WTC11 (cell line): ENCODE data around the gene RD3L. TPM values are rescaled to one million over a fixed set of nuclear protein-coding genes. Genes with fewer than 3 reads are reported as not detected.

Experiments used
- ATAC-seq: fragments of 200-7000 bp; cut with Tn5 transposase; 2 replicates; pipeline ENCODE4 v1.10.0; 2021; ENCODE audit warnings: mild to moderate bottlenecking, moderate library complexity
- CTCF ChIA-PET: fragments of 300-600 bp; sonication (Branson Sonifier 250); formaldehyde crosslinking; loops from one replicate; lab custom pipeline; 2021; ENCODE audit warnings: antibody characterized with exemption; lab: Charles Lee
- POLR2A ChIA-PET: fragments of 350-600 bp; sonication (Branson Sonifier 250); formaldehyde crosslinking; loops from one replicate; lab custom pipeline; 2021; ENCODE audit warnings: antibody characterized with exemption; lab: Charles Lee
- DNase-seq: peaks from one replicate; pipeline ENCODE4 v3.0.0; 2021; ENCODE audit warnings: low spot score
- H3K27ac Mint-ChIP-seq: 2 replicates; pipeline ENCODE4 v1.8.0; 2021; ENCODE audit warnings: mixed read lengths
- H3K27me3 Mint-ChIP-seq: 2 replicates; pipeline ENCODE4 v1.8.0; 2021; ENCODE audit warnings: low read depth, mild to moderate bottlenecking, moderate library complexity, mixed read lengths
- H3K36me3 Mint-ChIP-seq: 2 replicates; pipeline ENCODE4 v1.8.0; 2021; ENCODE audit warnings: mixed read lengths
- H3K4me1 Mint-ChIP-seq: 2 replicates; pipeline ENCODE4 v1.8.0; 2022; ENCODE audit warnings: mixed read lengths
- H3K4me3 Mint-ChIP-seq: 2 replicates; pipeline ENCODE4 v1.8.0; 2021; ENCODE audit warnings: mild to moderate bottlenecking, moderate library complexity, mixed read lengths
- H3K9me3 Mint-ChIP-seq: 2 replicates; pipeline ENCODE4 v1.8.0; 2021; ENCODE audit warnings: mixed read lengths
- ATF3 ChIP-seq: sonication (generic); formaldehyde crosslinking; conservative IDR thresholded peaks from 2 replicates; pipeline ENCODE4 v1.8.1; 2022; ENCODE audit warnings: mild to moderate bottlenecking, missing genetic modification reagents
- CREM ChIP-seq: sonication (generic); formaldehyde crosslinking; IDR thresholded peaks from 2 replicates; pipeline ENCODE4 v1.8.1; 2022; ENCODE audit warnings: mild to moderate bottlenecking, missing genetic modification reagents, moderate library complexity
- E2F1 ChIP-seq: sonication (generic); formaldehyde crosslinking; IDR thresholded peaks from 2 replicates; pipeline ENCODE4 v1.8.0; 2022; ENCODE audit warnings: mild to moderate bottlenecking, missing genetic modification reagents
- E2F4 ChIP-seq: sonication (generic); formaldehyde crosslinking; IDR thresholded peaks from 2 replicates; pipeline ENCODE4 v1.8.1; 2022; ENCODE audit warnings: low read depth, mild to moderate bottlenecking, moderate library complexity, missing genetic modification reagents, borderline replicate concordance
- EMX1 ChIP-seq: fragments of 250-450 bp; sonication (Bioruptor Pico); IDR thresholded peaks from 2 replicates; pipeline ENCODE4 v1.8.0; 2021; ENCODE audit warnings: mild to moderate bottlenecking
- ESRRA ChIP-seq: sonication (generic); formaldehyde crosslinking; IDR thresholded peaks from 2 replicates; pipeline ENCODE4 v1.8.1; 2022; ENCODE audit warnings: mild to moderate bottlenecking, missing genetic modification reagents, borderline replicate concordance
- ETV6 ChIP-seq: sonication (generic); formaldehyde crosslinking; IDR thresholded peaks from 2 replicates; pipeline ENCODE4 v1.8.1; 2022; ENCODE audit warnings: mild to moderate bottlenecking, missing genetic modification reagents
- FOXK1 ChIP-seq: sonication (generic); formaldehyde crosslinking; IDR thresholded peaks from 2 replicates; pipeline ENCODE4 v1.8.0; 2022; ENCODE audit warnings: mild to moderate bottlenecking, moderate library complexity, missing genetic modification reagents
- FOXP1 ChIP-seq: sonication (generic); formaldehyde crosslinking; IDR thresholded peaks from 2 replicates; pipeline ENCODE4 v1.8.0; 2022; ENCODE audit warnings: missing genetic modification reagents, mild to moderate bottlenecking, moderate library complexity, borderline replicate concordance
- GTF2I ChIP-seq: fragments of 250-450 bp; sonication (Bioruptor Pico); conservative IDR thresholded peaks from 2 replicates; pipeline ENCODE4 v1.4.0; 2021; ENCODE audit warnings: mild to moderate bottlenecking
- IRF1 ChIP-seq: sonication (generic); formaldehyde crosslinking; IDR thresholded peaks from 2 replicates; pipeline ENCODE4 v1.8.0; 2023; ENCODE audit warnings: missing genetic modification reagents
- JUN ChIP-seq: sonication (generic); formaldehyde crosslinking; IDR thresholded peaks from 2 replicates; pipeline ENCODE4 v1.8.0; 2023; ENCODE audit warnings: mild to moderate bottlenecking, missing genetic modification reagents
- KAT7 ChIP-seq: sonication (generic); formaldehyde crosslinking; IDR thresholded peaks from 2 replicates; pipeline ENCODE4 v1.8.1; 2023; ENCODE audit warnings: missing genetic modification reagents, mild to moderate bottlenecking, borderline replicate concordance
- MYBL2 ChIP-seq: sonication (generic); formaldehyde crosslinking; IDR thresholded peaks from 2 replicates; pipeline ENCODE4 v1.8.1; 2023; ENCODE audit warnings: mild to moderate bottlenecking, moderate library complexity, missing genetic modification reagents
- PREB ChIP-seq: sonication (generic); formaldehyde crosslinking; IDR thresholded peaks from 2 replicates; pipeline ENCODE4 v1.8.1; 2022; ENCODE audit warnings: mild to moderate bottlenecking, missing genetic modification reagents, moderate library complexity, borderline replicate concordance
- RELA ChIP-seq: sonication (generic); formaldehyde crosslinking; IDR thresholded peaks from 2 replicates; pipeline ENCODE4 v1.8.1; 2022; ENCODE audit warnings: missing genetic modification reagents, mild to moderate bottlenecking, borderline replicate concordance
- RORB ChIP-seq: fragments of 250-450 bp; sonication (Bioruptor Pico); IDR thresholded peaks from 2 replicates; pipeline ENCODE4 v1.9.0; 2021; ENCODE audit warnings: mild to moderate bottlenecking
- SMAD3 ChIP-seq: sonication (generic); formaldehyde crosslinking; IDR thresholded peaks from 2 replicates; pipeline ENCODE4 v1.8.0; 2022; ENCODE audit warnings: missing genetic modification reagents, mild to moderate bottlenecking, borderline replicate concordance
- TEAD4 ChIP-seq: sonication (generic); formaldehyde crosslinking; IDR thresholded peaks from 2 replicates; pipeline ENCODE4 v1.8.0; 2022; ENCODE audit warnings: mild to moderate bottlenecking, missing genetic modification reagents
- TP53 ChIP-seq: sonication (generic); formaldehyde crosslinking; IDR thresholded peaks from 2 replicates; pipeline ENCODE4 v1.8.1; 2023; ENCODE audit warnings: mild to moderate bottlenecking, missing genetic modification reagents
- ZNF138 ChIP-seq: sonication (generic); formaldehyde crosslinking; conservative IDR thresholded peaks from 2 replicates; pipeline ENCODE4 v1.8.1; 2022; ENCODE audit warnings: mild to moderate bottlenecking, moderate library complexity, missing genetic modification reagents
- ZNF281 ChIP-seq: sonication (generic); formaldehyde crosslinking; IDR thresholded peaks from 2 replicates; pipeline ENCODE4 v1.8.0; 2023; ENCODE audit warnings: mild to moderate bottlenecking, missing genetic modification reagents
- ZNF416 ChIP-seq: fragments of 250-450 bp; sonication (Bioruptor Pico); IDR thresholded peaks from 2 replicates; pipeline ENCODE4 v1.9.0; 2021; ENCODE audit warnings: mild to moderate bottlenecking, inconsistent platforms
- total RNA-seq: library from RNA; stranded (reverse); gene quantifications from 3 replicates; pipeline ENCODE4 v1.2.3, GENCODE V29; 2021

Gene RD3L
- total RNA-seq, 1 experiment from 2014 or later: not detected

- ATAC-seq (no peak), DNase-seq (no peak)
- Mint-ChIP-seq H3K9me3 (no peaks in the 10 kb centered on the region), H3K4me3 (no peak overlapping the region), H3K36me3 (no peaks in the 10 kb centered on the region)
- POLR2A ChIA-PET: no interaction called here
- TF ChIP-seq SMAD3 (CRISPR knock-in tag) (no peak), RELA (CRISPR knock-in tag) (no peak), ZNF281 (CRISPR knock-in tag) (no peak), ETV6 (no peak), JUN (no peak), MYBL2 (CRISPR knock-in tag) (no peak), IRF1 (CRISPR knock-in tag) (no peak), FOXP1 (CRISPR knock-in tag) (no peak), ZNF416 (no peak), CREM (CRISPR knock-in tag) (no peak)
- TF ChIP-seq, all 79 proteins: peak for 0
- Mint-ChIP-seq H3K27me3 (no peaks in the 10 kb centered on the region; the same call in 1 of the 2 replicates), H3K4me1 (no peaks in the 10 kb centered on the region), H3K27ac (no peak overlapping the region)
- CTCF ChIA-PET: interaction anchor here (0.7 to 1.9 kb wide), 5 partner anchors 10 to 34 kb away, joined by 3 to 8 read pairs (median 3); a partner anchor contains a TSS
These were observed 10.9 kb downstream of the RD3L start for GRCh38 chr14:103931422-103931821.

- Mint-ChIP-seq H3K27me3 (no peaks in the 10 kb centered on the region; the same call in 1 of the 2 replicates), H3K4me3 (no peak overlapping the region), H3K27ac (no peak overlapping the region), H3K36me3 (no peaks in the 10 kb centered on the region), H3K4me1 (no peaks in the 10 kb centered on the region), H3K9me3 (no peaks in the 10 kb centered on the region)
- POLR2A ChIA-PET: interaction anchor here (0.7 kb wide), 1 partner anchor 89 kb away, joined by 3 read pairs; no protein-coding TSS in a partner anchor
- ATAC-seq (no peak), DNase-seq (no peak)
- no peak for TF ChIP-seq E2F1 (CRISPR knock-in tag)
- CTCF ChIA-PET: interaction anchor here (1.0 to 2.8 kb wide), 3 partner anchors 20 to 29 kb away, joined by 3 to 9 read pairs (median 4); no protein-coding TSS in a partner anchor
These were observed 12.2 kb downstream of the RD3L start for GRCh38 chr14:103930051-103930604.

GRCh38 chr14:103928011-103928890 is 14.1 kb downstream of the RD3L start, which contains the start of gene TDRD9:
TDRD9 (plus strand) TSS chr14:103928456; CDS start chr14:103928510, 54 bp downstream.
- DNase-seq (no peak), ATAC-seq (no peak)
- ChIA-PET CTCF (interaction anchor here (0.6 to 2.8 kb wide), 2 partner anchors 16 to 27 kb away, joined by 3 to 9 read pairs; no protein-coding TSS in a partner anchor), POLR2A (interaction anchor here (0.5 kb wide), 1 partner anchor 74 kb away, joined by 3 read pairs; no protein-coding TSS in a partner anchor)
- Mint-ChIP-seq H3K9me3 (no peaks in the 10 kb centered on the region), H3K4me3 (no peak within 1 kb of the TSS), H3K4me1 (peaks cover 4% of the 10 kb centered on the region; the same call in 1 of the 2 replicates), H3K27me3 (no peaks in the 10 kb centered on the region; the same call in 1 of the 2 replicates), H3K36me3 (no peaks in the 10 kb centered on the region), H3K27ac (no peak within 1 kb of the TSS)
- TF ChIP-seq RORB: no peak
- TF ChIP-seq EMX1 (CRISPR knock-in tag): no peak
- TF ChIP-seq PREB (CRISPR knock-in tag): no peak
- no peak for TF ChIP-seq E2F4 (CRISPR knock-in tag)
- TF ChIP-seq ZNF138 (CRISPR knock-in tag): no peak
- no peak for TF ChIP-seq TP53 (CRISPR knock-in tag)
- TF ChIP-seq ESRRA (CRISPR knock-in tag): no peak
- no peak for TF ChIP-seq GTF2I (CRISPR knock-in tag)
- no peak for TF ChIP-seq ATF3 (CRISPR knock-in tag)
- no peak for TF ChIP-seq FOXK1 (CRISPR knock-in tag)
- no peak for TF ChIP-seq TEAD4 (CRISPR knock-in tag)
- TF ChIP-seq JUN: no peak
- no peak for TF ChIP-seq KAT7 (CRISPR knock-in tag)
